Caco-2 (cell line): Measurements from ENCODE around the gene PRR18. TPM values are rescaled to one million over a fixed set of nuclear protein-coding genes. Genes with fewer than 3 reads are reported as not detected.

ENCODE experiments used
- BruUV-seq: library from RNA; stranded (reverse); fragments of 400-500 nt; replicated peaks from 2 replicates; lab custom pipeline; 2021; lab: Mats Ljungman, UMichigan
- CTCF ChIA-PET: fragments of 300-600 bp; sonication (Branson Sonifier 250); formaldehyde crosslinking; loops from one replicate; lab custom pipeline; 2022; ENCODE audit warnings: antibody characterized with exemption; lab: Charles Lee
- POLR2A ChIA-PET: fragments of 300-600 bp; sonication (Branson Sonifier 250); formaldehyde crosslinking; loops from one replicate; lab custom pipeline; 2022; ENCODE audit warnings: antibody characterized with exemption; lab: Charles Lee
- DNase-seq, 2 experiments: peaks; one replicate each; pipeline versions ENCODE4 v3.0.0 to v3.0.0-alpha.2; 2020 to 2022
- H3K27me3 ChIP-seq: replicated peaks from 2 replicates; pipeline ENCODE4 v1.6.0; 2011; ENCODE audit warnings: low read length; ENCODE audit not compliant: control insufficient read depth, insufficient read depth
- H3K36me3 ChIP-seq: 2 replicates; pipeline ENCODE4 v1.5.1; 2011; ENCODE audit warnings: low read length; ENCODE audit not compliant: control insufficient read depth, insufficient read depth
- H3K4me1 ChIP-seq: fragments of 250-450 bp; sonication (Bioruptor Pico); 2 replicates; pipeline ENCODE4 v1.5.1; 2020; ENCODE audit warnings: mild to moderate bottlenecking
- H3K4me3 ChIP-seq: 2 replicates; pipeline ENCODE4 v1.5.1; 2011; ENCODE audit warnings: low read depth, mild to moderate bottlenecking, control low read depth, low read length
- H3K9me3 ChIP-seq: fragments of 250-450 bp; sonication (Bioruptor Pico); 2 replicates; pipeline ENCODE4 v1.5.1; 2020; ENCODE audit warnings: mild to moderate bottlenecking, moderate library complexity
- H3K27ac Mint-ChIP-seq: one replicate; pipeline ENCODE4 v1.8.0; 2022; ENCODE audit warnings: mixed read lengths; ENCODE audit not compliant: unreplicated experiment
- H3K27me3 Mint-ChIP-seq: one replicate; pipeline ENCODE4 v1.8.0; 2022; ENCODE audit warnings: mixed read lengths; ENCODE audit not compliant: insufficient read depth, unreplicated experiment
- H3K36me3 Mint-ChIP-seq: one replicate; pipeline ENCODE4 v1.8.0; 2022; ENCODE audit warnings: mild to moderate bottlenecking, mixed read lengths; ENCODE audit not compliant: insufficient read depth, unreplicated experiment
- H3K4me1 Mint-ChIP-seq: one replicate; pipeline ENCODE4 v1.8.0; 2022; ENCODE audit warnings: low read depth, mixed read lengths; ENCODE audit not compliant: unreplicated experiment
- H3K4me3 Mint-ChIP-seq: one replicate; pipeline ENCODE4 v1.8.0; 2022; ENCODE audit warnings: mild to moderate bottlenecking, moderate library complexity, mixed read lengths; ENCODE audit not compliant: unreplicated experiment
- H3K9me3 Mint-ChIP-seq: one replicate; pipeline ENCODE4 v1.8.0; 2022; ENCODE audit warnings: mixed read lengths; ENCODE audit not compliant: unreplicated experiment
- intact Hi-C: fragments of 100-400 bp; cut with micrococcal nuclease; formaldehyde crosslinking; loops from one replicate; pipeline ENCODE4 v1.10.0; 2022; ENCODE audit not compliant: unreplicated experiment
- total RNA-seq: library from RNA; stranded (reverse); gene quantifications from 2 replicates; pipeline ENCODE4 v1.2.3, GENCODE V29; 2022
- TF ChIP-seq, protein P1 (sequence below), 2 experiments: fragments of 200-600 bp in 1 of 2; IDR thresholded peaks; 1 replicate in 1 of 2; 2 replicates in 1 of 2; pipeline versions ENCODE4 v1.5.1 to v1.8.0; 2011 to 2022; ENCODE audit warnings: antibody characterized with exemption in 1 of 2, control low read depth in 1 of 2, inconsistent platforms in 1 of 2, low read depth in 1 of 2, low read length in 1 of 2, mild to moderate bottlenecking in 1 of 2, moderate library complexity in 1 of 2; ENCODE audit not compliant: insufficient read depth in 1 of 2, severe bottlenecking in 1 of 2, unreplicated experiment in 1 of 2

PRR18 gene
- total RNA-seq, 1 experiment from 2014 or later = 0.95 TPM

DNA sequence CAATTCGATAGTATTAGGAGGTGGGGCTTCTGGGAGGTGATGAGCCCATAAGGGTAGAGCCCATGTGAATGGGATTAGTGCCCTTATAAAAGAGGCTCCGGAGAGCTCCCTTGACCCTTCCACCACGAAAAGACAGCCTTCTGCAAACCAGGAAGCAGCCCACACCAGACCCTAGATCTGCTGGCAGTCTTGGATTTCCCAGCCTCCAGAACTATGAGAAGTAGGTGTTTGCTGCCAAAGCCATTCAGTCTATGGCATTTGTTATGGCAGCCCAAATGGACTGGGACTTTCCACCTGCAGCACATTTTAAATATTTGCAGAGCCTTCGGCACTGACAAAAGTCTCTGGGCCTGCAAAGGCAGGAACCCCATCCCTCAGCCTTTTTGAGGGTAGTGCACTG lies 46.0 kb upstream of the PRR18 start:
- intact Hi-C loops = no loop called here
- Histone ChIP-seq H3K27me3 (no peaks in the 10 kb centered on the region), H3K36me3 (no peaks in the 10 kb centered on the region), H3K9me3 (peaks cover 3% of the 10 kb centered on the region; the same call in 1 of the 2 replicates), H3K4me1 (peaks cover 5% of the 10 kb centered on the region), H3K4me3 (no peak overlapping the region)
- no peak for DNase-seq
- H3K27me3 Mint-ChIP-seq = no peaks in the 10 kb centered on the region
- no peak overlapping the region for H3K27ac Mint-ChIP-seq
- H3K4me3 Mint-ChIP-seq = no peak overlapping the region
- no peaks in the 10 kb centered on the region for H3K36me3 Mint-ChIP-seq
- POLR2A ChIA-PET = no interaction called here
- TF ChIP-seq, protein P1, sequence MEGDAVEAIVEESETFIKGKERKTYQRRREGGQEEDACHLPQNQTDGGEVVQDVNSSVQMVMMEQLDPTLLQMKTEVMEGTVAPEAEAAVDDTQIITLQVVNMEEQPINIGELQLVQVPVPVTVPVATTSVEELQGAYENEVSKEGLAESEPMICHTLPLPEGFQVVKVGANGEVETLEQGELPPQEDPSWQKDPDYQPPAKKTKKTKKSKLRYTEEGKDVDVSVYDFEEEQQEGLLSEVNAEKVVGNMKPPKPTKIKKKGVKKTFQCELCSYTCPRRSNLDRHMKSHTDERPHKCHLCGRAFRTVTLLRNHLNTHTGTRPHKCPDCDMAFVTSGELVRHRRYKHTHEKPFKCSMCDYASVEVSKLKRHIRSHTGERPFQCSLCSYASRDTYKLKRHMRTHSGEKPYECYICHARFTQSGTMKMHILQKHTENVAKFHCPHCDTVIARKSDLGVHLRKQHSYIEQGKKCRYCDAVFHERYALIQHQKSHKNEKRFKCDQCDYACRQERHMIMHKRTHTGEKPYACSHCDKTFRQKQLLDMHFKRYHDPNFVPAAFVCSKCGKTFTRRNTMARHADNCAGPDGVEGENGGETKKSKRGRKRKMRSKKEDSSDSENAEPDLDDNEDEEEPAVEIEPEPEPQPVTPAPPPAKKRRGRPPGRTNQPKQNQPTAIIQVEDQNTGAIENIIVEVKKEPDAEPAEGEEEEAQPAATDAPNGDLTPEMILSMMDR (IDR thresholded peaks at IDR 0.05; ENCODE audit: insufficient read depth in 1 of 2, low read depth in 1 of 2, low read length in 1 of 2, severe bottlenecking in 1 of 2, unreplicated experiment in 1 of 2) = no peak
- CTCF ChIA-PET = interaction anchor here (0.6 kb wide), 1 partner anchor 83 kb away, joined by 5 read pairs; no protein-coding TSS in a partner anchor
- BruUV-seq = no TSS peak
- no peaks in the 10 kb centered on the region for H3K4me1 Mint-ChIP-seq
- H3K9me3 Mint-ChIP-seq = peaks cover 19% of the 10 kb centered on the region

DNA sequence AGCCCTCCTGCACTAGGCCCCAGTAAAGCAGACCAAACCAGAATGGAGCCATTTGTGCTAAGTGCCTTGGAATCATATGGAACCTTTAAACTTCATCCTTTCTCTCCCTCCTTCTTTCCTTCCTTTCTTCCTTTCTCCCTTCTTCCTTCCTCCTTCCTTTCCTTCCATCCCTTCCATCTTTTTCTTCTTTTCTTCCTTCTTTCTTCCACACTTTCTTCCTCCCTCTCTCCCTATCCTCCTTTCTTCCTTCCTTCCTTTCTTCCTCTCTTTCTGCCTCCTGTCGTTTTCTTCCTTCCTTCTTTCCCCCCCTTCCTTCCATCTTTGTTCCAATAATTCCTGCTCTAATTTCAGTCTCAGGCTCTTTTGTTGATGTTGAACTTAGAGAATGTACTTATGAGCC lies 45.3 kb upstream of the PRR18 start:
- Histone ChIP-seq H3K27me3 (no peaks in the 10 kb centered on the region), H3K4me1 (peaks cover 5% of the 10 kb centered on the region), H3K4me3 (no peak overlapping the region), H3K9me3 (peaks cover 3% of the 10 kb centered on the region; the same call in 1 of the 2 replicates), H3K36me3 (no peaks in the 10 kb centered on the region)
- Mint-ChIP-seq H3K4me3 (no peak overlapping the region), H3K27ac (no peak overlapping the region), H3K36me3 (no peaks in the 10 kb centered on the region), H3K27me3 (no peaks in the 10 kb centered on the region), H3K9me3 (peaks cover 19% of the 10 kb centered on the region), H3K4me1 (no peaks in the 10 kb centered on the region)
- CTCF ChIA-PET = interaction anchor here (0.6 kb wide), 1 partner anchor 82 kb away, joined by 5 read pairs; no protein-coding TSS in a partner anchor
- TF ChIP-seq, protein P1 (IDR thresholded peaks at IDR 0.05; ENCODE audit: insufficient read depth in 1 of 2, low read depth in 1 of 2, low read length in 1 of 2, severe bottlenecking in 1 of 2, unreplicated experiment in 1 of 2) = no peak
- intact Hi-C loops = no loop called here
- DNase-seq = no peak
- no TSS peak for BruUV-seq
- POLR2A ChIA-PET = no interaction called here

DNA sequence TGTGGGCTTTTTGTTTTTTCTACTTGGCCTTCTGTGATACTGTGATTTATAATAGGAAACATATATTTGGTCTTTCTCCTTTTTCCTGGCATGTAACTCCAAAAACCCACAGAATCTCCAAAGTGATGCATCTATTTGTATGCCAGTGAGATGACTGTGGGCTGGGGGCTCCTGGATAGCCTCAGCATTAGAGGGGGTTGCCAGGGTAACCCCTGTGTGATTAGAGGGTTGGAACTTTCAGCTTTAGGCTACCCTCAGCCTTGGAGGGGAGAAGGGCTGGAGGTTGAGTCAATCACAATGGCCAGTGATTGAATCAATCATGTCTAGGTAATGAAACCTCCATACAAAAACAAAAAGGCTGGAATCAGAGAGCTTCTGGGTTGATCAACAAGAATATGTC lies 44.7 kb upstream of the PRR18 start:
- Mint-ChIP-seq H3K9me3 (peaks cover 19% of the 10 kb centered on the region), H3K27ac (no peak overlapping the region), H3K27me3 (no peaks in the 10 kb centered on the region), H3K4me3 (no peak overlapping the region), H3K4me1 (no peaks in the 10 kb centered on the region), H3K36me3 (no peaks in the 10 kb centered on the region)
- intact Hi-C loops = no loop called here
- H3K36me3 ChIP-seq = no peaks in the 10 kb centered on the region
- H3K4me1 ChIP-seq = peaks cover 5% of the 10 kb centered on the region
- no peak overlapping the region for H3K4me3 ChIP-seq
- no peaks in the 10 kb centered on the region for H3K27me3 ChIP-seq
- H3K9me3 ChIP-seq = peaks cover 3% of the 10 kb centered on the region; the same call in 1 of the 2 replicates
- TF ChIP-seq, protein P1 (IDR thresholded peaks at IDR 0.05; ENCODE audit: insufficient read depth in 1 of 2, low read depth in 1 of 2, low read length in 1 of 2, severe bottlenecking in 1 of 2, unreplicated experiment in 1 of 2) = no peak
- ChIA-PET POLR2A (no interaction called here), CTCF (no interaction called here)
- no TSS peak for BruUV-seq
- DNase-seq = no peak
